Measurements from ENCODE around the gene GPC2. TPM values are rescaled to one million over a fixed set of nuclear protein-coding genes. Genes with fewer than 3 reads are reported as not detected.

GPC2 gene
- total RNA-seq, 3 donors from 2014 or later (not counting 1 experiment from before 2014, with no cell fraction given): 1.9 to 2.4 (median 2.3) TPM

DNA sequence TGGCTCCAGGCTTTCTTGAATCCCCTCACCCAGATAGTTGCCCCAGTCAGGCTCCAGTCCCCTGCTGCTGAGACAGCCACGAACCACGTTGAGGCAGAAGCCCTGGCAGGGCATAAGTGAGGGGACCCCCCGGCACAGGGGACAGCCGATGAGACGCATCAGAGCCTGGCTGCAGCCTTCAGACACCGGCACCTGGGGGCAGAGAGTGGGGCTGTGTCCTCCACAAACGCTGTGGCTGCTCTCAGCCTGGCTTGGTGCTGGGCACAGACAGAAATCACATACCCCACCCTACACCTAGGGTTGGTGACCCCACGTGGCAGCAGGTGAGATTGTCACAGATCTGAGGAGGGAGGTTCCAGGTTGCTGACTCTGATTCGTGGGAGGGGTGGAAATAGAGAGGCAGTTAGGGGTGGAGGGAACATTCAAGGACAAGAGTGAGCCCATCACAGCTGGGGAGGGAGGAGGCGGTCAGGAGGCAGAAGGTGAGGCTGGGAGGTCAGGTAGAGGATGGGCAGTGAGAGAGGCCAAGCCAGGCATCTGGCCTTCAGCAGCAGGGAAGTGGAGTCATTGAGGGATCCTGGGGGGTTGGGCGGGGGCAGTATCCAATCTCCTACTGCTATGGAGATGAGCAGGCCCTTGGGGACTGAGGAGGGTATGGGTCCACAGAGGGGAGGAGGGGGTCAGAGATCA is 3.2 kb downstream of the GPC2 start:
- Mint-ChIP-seq H3K9me3 (no peaks in the 10 kb centered on the region), H3K36me3 (no peaks in the 10 kb centered on the region), H3K27me3 (ENCODE audit: low read depth in 2 of 2) (peaks cover 14 to 17% of the 10 kb centered on the region in 2 donors), H3K27ac (no peak overlapping the region), H3K4me1 (peaks cover 15 to 39% of the 10 kb centered on the region in 2 donors), H3K4me3 (no peak overlapping the region)
- DNase-seq (peak in 1 of 2 donors; percentile 36), ATAC-seq (no peak)
- intact Hi-C loops (cut with micrococcal nuclease): no loop called here
- no peak for TF ChIP-seq CTCF (IDR thresholded peaks at IDR 0.05)
- Histone ChIP-seq H3K36me3 (ENCODE audit: control insufficient read depth, insufficient read depth, low read length) (no peaks in the 10 kb centered on the region), H3K4me1 (ENCODE audit: control insufficient read depth, insufficient read depth, low read length) (peaks cover 33% of the 10 kb centered on the region), H3K4me3 (ENCODE audit: low read length) (no peak overlapping the region), H3K27me3 (ENCODE audit: control insufficient read depth, insufficient read depth, low read length) (peaks cover 13% of the 10 kb centered on the region), H3K27ac (ENCODE audit: low read length) (no peak overlapping the region), H3K9me3 (ENCODE audit: control insufficient read depth, insufficient read depth, low read length) (peaks cover 6% of the 10 kb centered on the region)
- 84% methylated on average over 11 of the region's 11 CpGs for WGBS (ENCODE audit: insufficient coverage)

GRCh38 chr7:100171840-100172239 is 5.3 kb downstream of the GPC2 start:
- Mint-ChIP-seq H3K9me3 (no peaks in the 10 kb centered on the region), H3K27me3 (ENCODE audit: low read depth in 2 of 2) (peaks cover 35 to 38% of the 10 kb centered on the region in 2 donors), H3K4me1 (peaks cover 33 to 48% of the 10 kb centered on the region in 2 donors), H3K36me3 (no peaks in the 10 kb centered on the region), H3K4me3 (peak overlapping the region; percentile 75), H3K27ac (no peak overlapping the region)
- H3K4me1 ChIP-seq (ENCODE audit: control insufficient read depth, insufficient read depth, low read length): peaks cover 37% of the 10 kb centered on the region
- no peaks in the 10 kb centered on the region for H3K36me3 ChIP-seq (ENCODE audit: control insufficient read depth, insufficient read depth, low read length)
- ATAC-seq: peak in 2 of 3 donors; percentile 12 to 19
- H3K27me3 ChIP-seq (ENCODE audit: control insufficient read depth, insufficient read depth, low read length): peaks cover 30% of the 10 kb centered on the region
- H3K27ac ChIP-seq (ENCODE audit: low read length): no peak overlapping the region
- no peaks in the 10 kb centered on the region for H3K9me3 ChIP-seq (ENCODE audit: control insufficient read depth, insufficient read depth, low read length)
- intact Hi-C loops (cut with micrococcal nuclease): no loop called here
- DNase-seq: peak in 1 of 2 donors; percentile 36
- H3K4me3 ChIP-seq (ENCODE audit: low read length): no peak overlapping the region
- 12% methylated on average over 22 of the region's 22 CpGs for WGBS (ENCODE audit: insufficient coverage)
- TF ChIP-seq CTCF (IDR thresholded peaks at IDR 0.05): no peak

DNA sequence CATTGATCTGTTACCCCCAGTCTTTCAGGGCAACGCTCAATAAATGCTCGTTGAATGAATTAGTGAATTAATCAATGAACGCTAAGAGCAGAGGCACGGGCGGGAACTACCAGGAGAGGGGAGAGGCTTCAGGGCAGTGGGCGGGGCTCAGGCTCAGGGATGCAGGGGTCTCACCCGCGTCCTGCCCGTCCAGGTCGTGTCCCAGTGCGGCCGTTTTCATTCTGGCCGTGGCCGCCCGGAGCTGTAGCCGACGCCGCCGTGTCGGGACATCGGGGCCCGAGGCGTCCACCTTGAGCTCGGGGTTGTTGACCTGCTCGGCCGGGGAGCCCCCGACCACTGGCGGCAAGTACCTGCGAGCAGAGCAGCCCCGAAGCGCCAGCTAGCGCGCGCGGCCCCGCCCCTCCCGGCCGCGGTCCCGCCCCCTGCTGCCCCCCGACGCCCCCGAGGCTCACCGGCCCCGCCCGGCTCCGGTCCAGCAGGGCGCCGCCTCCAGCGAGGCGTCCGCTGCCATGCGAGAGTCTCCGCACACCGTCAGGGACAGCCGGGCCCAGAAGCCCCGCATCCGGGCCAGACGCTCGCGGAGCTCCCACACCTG is 6.0 kb downstream of the GPC2 start:
- H3K4me1 Mint-ChIP-seq: peaks cover 28 to 48% of the 10 kb centered on the region in 2 donors
- no peaks in the 10 kb centered on the region for H3K36me3 ChIP-seq (ENCODE audit: control insufficient read depth, insufficient read depth, low read length)
- no peak overlapping the region for H3K27ac ChIP-seq (ENCODE audit: low read length)
- H3K4me1 ChIP-seq (ENCODE audit: control insufficient read depth, insufficient read depth, low read length): peaks cover 42% of the 10 kb centered on the region
- ATAC-seq (peak; percentile 70 to 78 (median 73)), DNase-seq (peak in 1 of 2 donors; percentile 63)
- peak overlapping the region; percentile 11 for H3K4me3 ChIP-seq (ENCODE audit: low read length)
- no peaks in the 10 kb centered on the region for H3K9me3 ChIP-seq (ENCODE audit: control insufficient read depth, insufficient read depth, low read length)
- H3K27me3 Mint-ChIP-seq (ENCODE audit: low read depth in 2 of 2): peaks cover 42 to 45% of the 10 kb centered on the region in 2 donors
- no peaks in the 10 kb centered on the region for H3K36me3 Mint-ChIP-seq
- no peak for TF ChIP-seq CTCF (IDR thresholded peaks at IDR 0.05)
- 6% methylated on average over 61 of the region's 61 CpGs for WGBS (ENCODE audit: insufficient coverage)
- peaks cover 36% of the 10 kb centered on the region for H3K27me3 ChIP-seq (ENCODE audit: control insufficient read depth, insufficient read depth, low read length)
- H3K4me3 Mint-ChIP-seq: peak overlapping the region; percentile 70
- no peak overlapping the region for H3K27ac Mint-ChIP-seq
- intact Hi-C loops (cut with micrococcal nuclease): no loop called here
- no peaks in the 10 kb centered on the region for H3K9me3 Mint-ChIP-seq
